GM18519 (cell line): ENCODE data around the gene STAMBPL1.

Experiments
- ATAC-seq: cut with Tn5 transposase; IDR thresholded peaks from one replicate; pipeline ENCODE4 v1.9.1; 2021; ENCODE audit warnings: mild to moderate bottlenecking, moderate library complexity; ENCODE audit not compliant: unreplicated experiment, low FRiP score

Gene STAMBPL1

GRCh38 chr10:88944813-88945212 lies 64.8 kb downstream of the STAMBPL1 start:
- ATAC-seq = no peak

DNA sequence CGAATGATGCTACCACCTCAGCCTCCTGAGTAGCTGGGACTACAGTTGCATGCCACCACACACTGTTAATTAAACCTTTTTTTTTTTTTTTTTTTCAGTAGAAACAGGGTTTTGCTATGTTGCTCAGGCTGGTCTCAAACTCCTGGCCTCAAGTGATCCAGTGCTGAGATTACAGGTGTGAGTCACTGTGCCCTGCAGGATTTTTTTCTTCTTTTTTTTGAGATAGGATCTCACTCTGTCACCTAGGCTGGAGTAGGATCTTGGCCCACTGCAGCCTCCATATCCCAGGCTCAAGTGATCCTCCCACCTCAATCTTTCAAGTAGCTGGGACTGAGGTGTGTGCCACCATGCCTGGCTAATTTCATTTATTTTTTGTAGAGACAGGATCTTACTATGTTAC lies 66.2 kb downstream of the STAMBPL1 start:
- ATAC-seq = no peak

DNA sequence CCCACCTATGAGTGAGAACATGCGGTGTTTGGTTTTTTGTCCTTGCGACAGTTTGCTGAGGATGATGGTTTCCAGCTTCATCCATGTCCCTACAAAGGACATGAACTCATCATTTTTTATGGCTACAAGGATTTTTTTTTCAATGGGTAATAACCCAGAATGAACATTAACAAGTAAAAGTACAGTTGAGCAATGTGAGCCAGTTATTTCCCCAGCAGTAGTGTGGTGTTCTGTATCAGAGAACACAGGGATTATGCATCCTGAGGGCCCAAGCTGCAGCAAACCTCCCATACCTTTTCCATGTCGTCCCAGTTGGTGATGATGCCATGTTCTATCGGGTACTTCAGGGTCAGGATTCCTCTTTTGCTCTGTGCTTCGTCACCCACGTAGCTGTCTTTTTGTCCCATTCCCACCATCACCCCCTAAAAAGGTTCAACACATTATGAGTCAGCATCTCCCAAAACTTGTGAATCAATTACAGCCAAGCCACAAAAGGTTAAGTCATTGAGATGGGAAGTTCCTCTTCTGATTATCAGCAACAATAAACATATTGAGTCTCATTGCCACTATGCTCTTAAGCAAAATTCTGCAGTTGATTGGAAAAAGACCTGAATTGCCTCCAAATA lies 67.0 kb downstream of the STAMBPL1 start:
- ATAC-seq = no peak

- ATAC-seq = no peak
Measured at GRCh38 chr10:88949051-88949450, 69.0 kb downstream of the STAMBPL1 start.

GRCh38 chr10:88949912-88950837 lies 70.1 kb downstream of the STAMBPL1 start:
- no peak for ATAC-seq

GRCh38 chr10:88952647-88953111 lies 72.6 kb downstream of the STAMBPL1 start, which contains the start of gene ACTA2:
ACTA2 (minus strand) TSS chr10:88952773; CDS start chr10:88948930, 3,843 bp downstream.
- no peak for ATAC-seq

GRCh38 chr10:88953662-88954061 lies 73.6 kb downstream of the STAMBPL1 start:
- no peak for ATAC-seq

GRCh38 chr10:88954458-88955083 lies 74.5 kb downstream of the STAMBPL1 start:
- ATAC-seq = no peak

DNA sequence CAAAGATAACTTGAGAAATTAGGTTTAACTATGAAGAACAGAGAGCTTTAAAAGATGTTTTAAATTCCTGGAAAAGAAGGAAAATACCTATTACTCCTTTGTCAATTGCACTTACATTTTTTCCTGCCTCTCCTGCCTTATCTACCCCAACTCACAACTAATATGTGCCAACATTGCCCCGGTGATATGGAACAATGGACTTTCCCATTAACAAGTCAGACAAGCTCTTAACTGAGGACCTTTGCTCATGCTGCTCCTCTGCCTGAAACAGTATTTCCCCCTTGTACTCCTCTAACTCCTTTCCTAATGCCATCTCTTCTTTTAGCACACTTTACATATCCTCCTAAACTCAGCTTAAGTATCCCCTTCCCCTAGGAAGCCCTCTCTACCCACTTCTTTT lies 77.3 kb downstream of the STAMBPL1 start:
- no peak for ATAC-seq

GRCh38 chr10:88958721-88959120 lies 78.7 kb downstream of the STAMBPL1 start:
- no peak for ATAC-seq

DNA sequence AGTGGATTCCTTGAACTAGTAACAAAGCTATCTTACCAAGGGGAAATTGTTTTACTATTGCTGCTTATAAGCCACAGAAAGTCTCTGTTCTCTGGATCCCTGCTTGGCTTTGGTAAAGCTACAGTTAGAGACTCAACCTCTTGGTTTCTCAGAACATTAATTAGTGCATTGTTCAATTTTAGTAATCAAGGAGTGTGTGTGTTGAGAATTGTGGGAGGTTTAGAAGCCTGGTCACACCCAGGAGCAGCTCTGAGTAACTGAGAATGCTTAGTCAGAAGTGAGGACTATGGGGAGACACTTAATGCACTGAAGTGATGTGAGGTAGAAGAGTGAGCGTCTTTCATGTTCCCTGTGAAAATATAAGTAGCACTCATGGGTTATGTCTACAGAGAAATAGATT lies 80.8 kb downstream of the STAMBPL1 start:
- ATAC-seq = no peak

GRCh38 chr10:88961266-88961665 lies 81.2 kb downstream of the STAMBPL1 start:
- no peak for ATAC-seq

- no peak for ATAC-seq
Measured at GRCh38 chr10:88962336-88962735, 82.3 kb downstream of the STAMBPL1 start.

DNA sequence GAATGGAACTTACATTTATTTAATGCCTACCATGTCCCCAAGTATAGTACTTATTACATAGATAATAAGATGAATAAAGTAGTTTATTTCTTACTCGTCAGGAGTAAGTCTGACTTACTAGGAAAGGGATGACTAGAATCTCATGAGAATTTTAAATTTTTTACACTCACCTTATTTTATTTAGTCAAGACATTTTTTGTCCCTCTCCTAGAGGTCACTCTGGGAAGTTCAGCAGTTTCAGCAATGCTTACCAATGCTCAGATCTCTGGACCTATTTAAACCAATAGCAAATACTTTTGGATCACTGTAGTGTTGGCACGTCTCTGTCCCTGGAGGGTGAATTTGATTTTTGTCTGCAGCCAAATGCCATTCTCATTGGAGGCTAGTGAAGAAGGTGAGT lies 83.3 kb downstream of the STAMBPL1 start:
- no peak for ATAC-seq

- ATAC-seq = no peak
Measured at GRCh38 chr10:88964360-88964759, 84.3 kb downstream of the STAMBPL1 start.

DNA sequence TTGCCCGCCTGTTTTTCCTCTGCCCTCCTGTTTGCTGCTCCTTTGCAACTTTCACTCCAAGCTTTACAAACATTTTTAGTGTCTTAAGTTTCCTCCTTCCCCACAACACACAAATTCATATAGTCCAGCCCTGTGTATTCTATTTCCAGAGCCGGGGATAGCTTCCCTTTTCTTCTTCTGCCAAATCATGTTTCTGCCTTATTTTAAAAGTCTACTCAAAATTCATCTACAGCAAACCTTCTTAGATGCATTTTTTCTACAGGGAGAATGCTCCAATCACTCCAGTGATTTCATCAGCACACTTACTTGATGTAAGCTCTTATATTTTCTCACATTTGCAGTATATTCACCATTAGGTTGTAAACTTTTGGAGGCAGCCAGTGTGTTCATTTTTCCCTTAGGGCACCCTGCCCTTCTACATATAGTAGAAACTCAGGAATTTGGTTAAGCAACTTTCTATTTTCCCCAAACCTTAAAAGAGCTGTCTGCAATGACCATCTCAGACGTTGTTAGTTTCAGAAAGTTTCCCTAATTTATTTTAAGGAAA lies 84.9 kb downstream of the STAMBPL1 start:
- no peak for ATAC-seq

DNA sequence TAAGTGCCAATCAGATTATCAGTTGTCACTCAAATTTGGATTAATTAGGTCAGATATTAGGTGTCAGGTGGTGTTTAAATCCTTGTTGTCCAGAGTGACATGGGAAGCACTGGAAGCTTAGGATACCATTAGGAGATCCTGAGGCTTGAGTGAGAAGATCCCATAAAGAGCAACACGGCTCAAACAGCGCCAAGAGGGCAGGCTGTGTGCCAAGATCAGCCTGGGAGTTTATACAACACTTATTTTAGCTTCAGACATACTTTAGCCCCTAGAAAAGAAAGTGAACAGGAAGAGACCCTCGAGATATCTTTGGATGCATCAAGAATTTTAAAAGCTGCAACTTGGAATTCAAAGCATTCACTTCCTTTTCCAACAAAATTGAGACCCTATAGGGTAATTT lies 86.8 kb downstream of the STAMBPL1 start:
- no peak for ATAC-seq

- ATAC-seq = no peak
Measured at GRCh38 chr10:88968391-88968790, 88.3 kb downstream of the STAMBPL1 start.

DNA sequence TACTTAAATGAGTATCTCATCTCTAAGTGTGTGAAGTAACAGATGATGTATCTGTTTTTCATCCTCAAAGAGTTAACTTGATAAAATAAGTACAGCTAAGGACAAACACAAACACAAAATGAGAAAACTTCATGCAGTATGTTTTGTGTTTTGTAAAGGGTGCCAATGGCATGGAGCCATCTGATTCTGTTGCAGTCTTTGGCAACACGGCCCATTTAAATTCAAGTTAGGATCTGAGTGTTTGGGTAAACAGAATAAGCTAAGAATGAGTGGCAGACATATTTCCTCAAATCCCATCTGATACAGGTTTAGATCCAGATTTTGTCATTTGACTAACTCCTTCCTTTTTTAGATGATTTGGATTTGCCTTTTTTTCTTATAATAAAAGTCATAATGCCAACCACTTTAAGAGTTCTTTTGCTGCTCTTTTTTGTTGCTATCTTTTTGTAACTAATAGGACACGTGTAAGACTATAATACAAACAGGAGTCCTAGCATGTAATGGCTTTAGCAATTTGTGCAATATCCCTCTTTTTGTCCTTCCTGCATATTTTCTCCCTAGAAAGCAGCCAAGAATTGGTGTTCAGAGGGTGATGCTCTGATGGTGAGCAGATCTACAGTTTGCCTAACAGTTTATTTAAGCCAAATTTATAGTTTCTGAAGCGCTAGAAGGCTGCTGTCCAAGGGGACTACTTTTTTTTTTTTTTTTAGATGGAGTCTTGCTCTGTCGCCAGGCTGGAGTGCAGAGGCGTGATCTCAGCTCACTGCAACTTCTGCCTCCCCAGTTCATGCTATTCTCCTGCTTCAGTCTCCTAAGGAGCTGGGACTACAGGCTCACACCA lies 91.4 kb downstream of the STAMBPL1 start:
- ATAC-seq = no peak
